Femur (tissue), 1 donor: Measurements from ENCODE around the gene TMEM63A.
"Not testable (repeated sequence)": the region's sequence is repeated elsewhere in the genome, so short reads cannot be mapped to it uniquely, and the experiment has no call there.

Experiments
- DNase-seq: peaks from one replicate; pipeline ENCODE4 v3.0.0-alpha.2; 2017

TMEM63A gene

DNA sequence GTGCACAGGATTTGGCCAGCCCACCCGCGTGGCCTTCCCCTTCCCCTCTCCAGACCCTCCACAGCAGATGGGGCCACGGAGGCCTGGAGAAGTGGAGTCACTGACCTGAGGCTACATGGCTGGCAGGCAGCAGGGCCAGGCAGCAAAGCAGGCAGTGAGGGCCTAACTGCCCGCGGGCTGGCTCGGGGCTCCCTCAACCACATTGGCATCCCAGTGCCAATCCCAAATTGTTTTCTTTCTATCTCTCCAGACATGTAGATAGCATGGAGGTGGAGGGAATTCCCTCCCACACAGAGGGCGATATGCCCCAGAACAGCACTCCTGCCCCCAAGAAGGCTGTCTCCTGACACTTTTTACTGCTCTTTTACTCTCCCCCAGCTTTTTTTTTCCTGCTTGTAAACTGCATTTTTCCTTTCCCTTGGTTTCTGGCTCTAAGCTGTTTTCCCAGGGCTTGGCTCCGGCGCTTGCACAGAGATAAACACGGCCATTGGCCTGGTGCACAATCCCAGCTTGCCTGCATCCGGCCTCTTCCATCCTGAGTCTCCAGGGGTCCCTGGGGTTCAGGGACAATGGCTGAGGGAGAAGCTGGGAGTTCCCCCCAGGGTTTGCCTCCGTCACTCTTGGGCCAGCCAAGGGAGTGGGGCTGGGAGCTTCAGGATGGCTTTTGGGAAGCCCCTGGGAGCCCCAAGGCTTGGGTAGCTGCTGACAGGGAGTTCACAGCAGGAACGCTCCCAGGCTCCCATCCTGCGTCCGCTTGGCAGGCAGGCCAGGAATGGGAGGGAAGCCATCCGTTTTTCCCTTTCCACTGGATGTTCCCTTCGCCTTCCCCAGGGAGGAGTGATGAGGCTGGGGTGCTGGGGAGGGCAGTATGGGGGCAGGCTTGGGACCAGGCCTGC, 65.3 kb downstream of the TMEM63A start:
- peak; percentile 73 for DNase-seq

DNA sequence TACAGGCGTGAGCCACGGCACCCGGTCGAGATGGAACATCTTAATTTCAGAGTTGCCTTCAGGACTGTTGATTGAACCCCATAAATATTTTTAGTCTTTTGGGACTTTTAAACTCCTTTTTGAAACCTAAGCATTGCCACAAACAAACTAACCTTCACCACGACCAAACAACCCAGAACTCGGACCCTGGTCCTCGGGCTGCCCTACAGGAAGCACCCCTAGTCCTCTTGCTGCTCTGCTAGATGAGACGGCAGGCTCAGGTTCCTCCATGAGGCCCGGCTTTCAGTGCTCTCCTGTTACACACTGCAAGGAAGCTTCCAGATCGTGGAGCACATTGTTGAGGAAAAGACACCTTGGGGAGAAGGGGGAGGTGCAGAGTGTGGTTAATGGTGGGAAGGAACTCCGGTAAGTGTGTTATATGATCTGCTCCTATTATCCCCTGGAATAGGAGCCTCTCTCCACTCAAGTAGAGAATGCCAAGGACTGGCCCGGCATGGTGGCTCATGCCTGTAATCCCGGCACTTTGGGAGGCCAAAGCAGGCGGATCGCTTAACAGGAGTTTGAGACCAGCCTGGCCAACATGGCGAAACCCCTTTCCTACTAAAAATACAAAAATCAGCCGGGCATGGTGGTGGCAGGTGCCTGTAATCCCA, 66.5 kb downstream of the TMEM63A start:
- DNase-seq: no peak

DNA sequence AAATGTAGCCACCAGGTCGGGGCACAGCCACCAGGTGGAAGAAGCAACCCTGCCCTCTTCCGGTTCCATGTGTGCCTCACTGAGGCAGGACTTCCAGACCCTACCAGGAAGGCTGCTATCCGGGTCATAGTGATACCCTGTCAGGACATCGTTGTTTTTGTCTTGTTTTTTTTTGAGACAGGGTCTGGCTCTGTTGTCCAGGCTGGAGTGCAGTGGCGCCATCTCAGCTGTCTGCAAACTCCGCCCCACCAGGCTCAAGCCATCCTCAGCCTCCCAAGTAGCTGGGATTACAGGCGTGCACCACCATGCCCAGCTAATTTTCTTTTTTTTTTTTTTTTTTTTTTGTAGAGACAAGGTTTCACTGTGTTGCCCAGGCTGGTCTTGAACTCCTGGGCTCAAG, 67.1 kb downstream of the TMEM63A start:
- not testable (repeated sequence) for DNase-seq

GRCh38 chr1:225814381-225814780, 67.8 kb downstream of the TMEM63A start:
- DNase-seq: no peak

DNA sequence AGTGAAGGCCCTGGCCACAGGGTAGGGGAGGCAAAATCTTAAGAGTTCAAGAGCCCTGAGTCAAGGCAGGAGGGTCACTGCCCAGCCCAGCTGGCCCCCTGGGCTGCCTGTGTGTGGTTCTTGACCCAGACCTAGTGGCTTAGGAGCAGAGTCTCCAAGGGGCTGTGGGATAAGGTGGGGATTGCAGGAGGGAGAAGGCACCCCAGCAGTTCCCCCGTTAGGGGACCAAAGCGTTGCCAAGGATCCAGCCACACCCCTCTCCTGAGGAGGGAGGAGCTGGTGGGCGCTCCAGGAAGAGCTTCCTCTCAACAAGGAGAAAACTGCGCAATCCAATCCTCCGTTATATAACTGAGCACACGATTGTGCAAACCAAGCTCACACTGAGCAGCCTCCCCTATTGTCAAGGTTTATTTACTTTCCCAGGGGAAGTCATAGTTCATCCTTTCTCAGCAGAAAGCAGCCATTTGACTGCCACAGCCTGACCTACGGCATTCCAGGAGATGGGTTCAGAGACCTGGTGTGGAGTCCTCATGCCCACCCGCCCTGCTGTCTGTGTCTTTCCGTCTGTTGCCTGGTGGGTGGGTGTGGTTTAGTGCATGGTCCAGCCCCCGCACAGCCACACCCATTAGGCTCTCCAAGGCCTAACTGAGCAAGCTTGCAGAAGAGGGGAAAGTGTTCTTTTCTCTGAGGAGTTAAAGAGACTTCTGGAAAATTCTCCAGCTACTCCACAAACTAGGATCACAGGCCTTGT, 68.8 kb downstream of the TMEM63A start:
- DNase-seq: no peak

GRCh38 chr1:225812488-225813213, 69.5 kb downstream of the TMEM63A start:
- no peak for DNase-seq

- DNase-seq: no peak
These were observed 70.3 kb downstream of the TMEM63A start for GRCh38 chr1:225811622-225812487.

GRCh38 chr1:225810579-225811538, 71.3 kb downstream of the TMEM63A start:
- peak; percentile 74 for DNase-seq

GRCh38 chr1:225809842-225810578, 72.2 kb downstream of the TMEM63A start, which contains the start of gene EPHX1:
Gene EPHX1, plus strand, starts transcription at chr1:225810124. Its CDS starts 18,606 bp downstream, at chr1:225828730.
- peak; percentile 94 for DNase-seq

GRCh38 chr1:225808136-225808535, 74.0 kb downstream of the TMEM63A start:
- DNase-seq: no peak

DNA sequence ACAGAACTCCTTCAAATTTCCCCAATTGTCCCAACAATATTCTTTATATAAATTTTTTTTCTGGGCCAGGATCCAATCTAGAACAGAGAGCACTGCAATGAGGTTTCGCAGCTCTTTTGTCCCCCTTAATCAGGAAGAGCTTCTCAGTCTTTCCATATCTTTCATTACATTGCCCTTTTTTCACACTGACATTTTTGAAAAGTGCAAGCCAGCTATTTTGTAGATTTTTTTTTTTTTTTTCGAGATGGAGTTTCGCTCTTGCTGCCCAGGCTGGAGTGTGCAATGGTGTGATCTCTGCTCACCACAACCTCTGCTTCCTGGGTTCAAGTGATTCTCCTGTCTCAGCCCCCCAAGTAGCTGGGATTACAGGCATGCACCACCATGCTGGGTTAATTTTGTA, 75.4 kb downstream of the TMEM63A start:
- DNase-seq: not testable (repeated sequence)

- no peak for DNase-seq
These were observed 75.9 kb downstream of the TMEM63A start for GRCh38 chr1:225806249-225806648.

DNA sequence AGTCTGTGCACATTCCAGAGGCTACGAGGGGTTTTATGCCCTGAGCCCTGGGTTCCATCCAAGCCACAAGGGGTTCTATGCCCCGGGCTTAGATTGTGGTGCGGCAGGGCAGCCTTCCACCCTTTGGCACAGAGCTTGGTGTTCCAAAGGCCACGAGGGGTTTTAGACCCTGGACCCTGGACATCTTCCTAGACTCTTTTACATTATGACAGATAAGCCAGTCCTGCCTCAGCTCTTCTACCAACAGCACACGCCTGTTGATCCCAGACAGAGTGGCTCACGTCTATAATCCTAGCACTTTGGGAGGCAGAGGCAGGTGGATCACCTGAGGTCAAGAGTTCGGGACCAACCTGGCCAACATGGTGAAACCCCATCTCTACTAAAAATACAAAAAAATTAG, 81.0 kb downstream of the TMEM63A start:
- not testable (repeated sequence) for DNase-seq

DNA sequence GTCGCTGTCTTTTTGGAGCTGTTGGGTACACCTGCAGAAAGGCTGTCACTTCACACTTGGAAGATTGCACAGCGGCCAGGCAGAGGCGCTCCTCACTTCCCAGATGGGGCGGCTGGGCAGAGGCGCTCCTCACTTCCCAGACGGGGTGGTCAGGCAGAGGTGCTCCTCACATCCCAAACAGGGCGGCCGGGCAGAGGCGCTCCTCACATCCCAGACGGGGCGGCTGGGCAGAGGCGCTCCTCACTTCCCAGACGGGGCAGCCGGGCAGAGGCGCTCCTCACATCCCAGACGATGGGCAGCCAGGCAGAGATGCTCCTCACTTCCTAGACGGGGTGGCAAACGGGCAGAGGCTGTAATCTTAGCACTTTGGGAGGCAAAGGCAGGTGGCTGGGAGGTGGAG, 86.1 kb downstream of the TMEM63A start:
- not testable (repeated sequence) for DNase-seq
